Measurements from ENCODE around the gene ZMYND8. TPM values are rescaled to one million over a fixed set of nuclear protein-coding genes. Genes with fewer than 3 reads are reported as not detected.

Gene ZMYND8
- total and polyA plus RNA-seq, 2 of the 8 experiments (the other 6 are each of a cell fraction or from before 2014, with no cell fraction given), result 50.5 to 163 TPM

DNA sequence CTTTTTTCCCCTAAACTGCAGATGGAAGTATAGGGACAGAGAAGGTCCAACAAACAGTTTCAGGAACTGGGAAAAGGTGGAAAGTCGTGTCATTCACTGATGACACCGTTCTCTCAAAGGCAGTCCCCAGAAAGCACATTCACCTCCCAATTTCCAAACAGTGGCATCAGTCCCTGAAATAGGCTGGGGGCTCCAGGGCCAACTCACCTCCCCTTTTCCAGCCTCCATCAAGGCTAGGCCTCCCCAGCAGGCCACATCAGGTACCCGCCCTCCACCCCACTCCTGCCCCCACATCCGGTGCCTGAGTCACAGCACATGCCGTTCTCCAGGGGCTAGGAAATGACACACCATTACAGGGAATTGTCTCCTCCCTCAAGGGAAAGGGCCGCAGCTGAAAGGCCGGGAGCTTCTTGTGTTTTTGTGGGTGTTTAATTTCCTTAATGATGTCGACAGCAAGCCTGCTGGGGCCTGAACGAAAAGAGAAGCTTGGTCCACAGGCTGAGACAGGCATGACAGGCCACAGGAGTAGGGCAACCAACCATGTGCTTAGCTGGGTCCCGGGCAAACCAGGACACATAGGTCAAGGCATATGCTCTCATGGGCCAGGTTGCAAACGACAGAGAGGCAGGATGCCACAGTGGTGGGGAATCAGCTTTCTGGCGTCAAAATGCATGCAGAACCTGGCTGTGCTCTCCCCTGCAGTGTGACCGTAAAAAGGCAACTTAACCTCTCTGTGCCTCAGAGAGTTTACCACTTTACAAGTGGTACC, 39.2 kb downstream of the ZMYND8 start (continued):
- TF ChIP-seq PHF8 (conservative IDR thresholded peaks at IDR 0.05; ENCODE audit: low read depth, low read length) (no peak), TAF1 (IDR thresholded peaks at IDR 0.05; ENCODE audit: low read depth, low read length) (peak; percentile 29; the same call in 1 of the 2 replicates), SIX5 (IDR thresholded peaks at IDR 0.05; ENCODE audit: low read depth, low read length) (no peak), TEAD4 (IDR thresholded peaks at IDR 0.05; ENCODE audit: low read depth, low read length) (no peak)

Data from H1 (cell line).